GM18868 (cell line): ENCODE results near the gene SRSF6.
"Not testable (repeated sequence)": the region's sequence is repeated elsewhere in the genome, so short reads cannot be mapped to it uniquely, and the experiment has no call there.

Experiments used
- ATAC-seq: cut with Tn5 transposase; IDR thresholded peaks from one replicate; pipeline ENCODE4 v1.9.1; 2021; ENCODE audit warnings: mild to moderate bottlenecking, moderate library complexity; ENCODE audit not compliant: unreplicated experiment

SRSF6 gene

GRCh38 chr20:43473381-43473704, 15.6 kb downstream of the SRSF6 start:
- no peak for ATAC-seq

- ATAC-seq = no peak
These were observed 19.5 kb downstream of the SRSF6 start for GRCh38 chr20:43477193-43477592.

GRCh38 chr20:43477619-43478018, 19.9 kb downstream of the SRSF6 start:
- no peak for ATAC-seq

- no peak for ATAC-seq
These were observed 32.3 kb downstream of the SRSF6 start for GRCh38 chr20:43490038-43490437.

- ATAC-seq = peak; percentile 98
These were observed 34.4 kb downstream of the SRSF6 start for GRCh38 chr20:43492101-43492500.

- ATAC-seq = no peak
These were observed 37.7 kb downstream of the SRSF6 start for GRCh38 chr20:43495388-43495787.

GRCh38 chr20:43502021-43502420, 44.3 kb downstream of the SRSF6 start:
- ATAC-seq = not testable (repeated sequence)

GRCh38 chr20:43506238-43506637, 48.5 kb downstream of the SRSF6 start:
- no peak for ATAC-seq

- ATAC-seq = no peak
These were observed 49.7 kb downstream of the SRSF6 start, which contains the start of gene L3MBTL1 for GRCh38 chr20:43507150-43508080. L3MBTL1 (plus strand) TSS chr20:43507697; CDS start chr20:43513504, 5,807 bp downstream.

GRCh38 chr20:43508106-43508505, 50.4 kb downstream of the SRSF6 start:
- ATAC-seq = no peak

GRCh38 chr20:43508604-43509040, 50.9 kb downstream of the SRSF6 start:
- ATAC-seq = no peak

GRCh38 chr20:43511879-43512278, 54.2 kb downstream of the SRSF6 start:
- no peak for ATAC-seq

- no peak for ATAC-seq
These were observed 55.8 kb downstream of the SRSF6 start for GRCh38 chr20:43513372-43513930.
